IMR-90 (cell line): ENCODE data around the gene FFAR2. TPM values are rescaled to one million over a fixed set of nuclear protein-coding genes. Genes with fewer than 3 reads are reported as not detected.

ENCODE experiments used
- ATAC-seq: fragments of 200-7000 bp; cut with Tn5 transposase; 2 replicates; pipeline ENCODE4 v1.9.1; 2020; ENCODE audit warnings: low read depth, mild to moderate bottlenecking, moderate library complexity
- BruUV-seq: library from RNA; stranded (reverse); fragments of 400-500 nt; replicated peaks from 2 replicates; lab custom pipeline; 2021; lab: Mats Ljungman, UMichigan
- CTCF ChIA-PET: fragments of 300-600 bp; formaldehyde crosslinking; extraction: SDS; loops from one replicate; lab custom pipeline; 2021; ENCODE audit warnings: antibody characterized with exemption; lab: Yijun Ruan, JAX
- POLR2A ChIA-PET: fragments of 300-600 bp; sonication (Branson Sonifier 250); formaldehyde crosslinking; loops from one replicate; lab custom pipeline; 2022; ENCODE audit warnings: antibody characterized with exemption; ENCODE audit not compliant: unreplicated experiment; lab: Charles Lee
- DNase-seq: peaks from one replicate; pipeline ENCODE4 v3.0.0; 2013
- H2AFZ ChIP-seq: replicated peaks from 2 replicates; pipeline ENCODE3; 2013; ENCODE audit warnings: low read length, mild to moderate bottlenecking; ENCODE audit not compliant: poor library complexity
- H2AK5ac ChIP-seq: 2 replicates; pipeline ENCODE4 v1.6.1; 2013; ENCODE audit warnings: low read depth, low read length, inconsistent platforms
- H2AK9ac ChIP-seq: replicated peaks from 2 replicates; pipeline ENCODE3; 2013; ENCODE audit warnings: mild to moderate bottlenecking, low read depth, low read length, moderate library complexity; ENCODE audit not compliant: poor library complexity
- H2BK120ac ChIP-seq: 2 replicates; pipeline ENCODE4 v1.6.1; 2013; ENCODE audit warnings: low read depth, low read length, inconsistent platforms
- H2BK15ac ChIP-seq: 3 replicates; pipeline ENCODE4 v1.6.1; 2013; ENCODE audit warnings: low read depth, low read length, inconsistent platforms
- H2BK20ac ChIP-seq: 2 replicates; pipeline ENCODE4 v1.6.1; 2013; ENCODE audit warnings: low read depth, mild to moderate bottlenecking, inconsistent platforms, low read length, moderate library complexity
- H2BK5ac ChIP-seq: 2 replicates; pipeline ENCODE4 v1.6.1; 2013; ENCODE audit warnings: mild to moderate bottlenecking, low read depth, low read length, inconsistent platforms; ENCODE audit not compliant: poor library complexity, severe bottlenecking
- H3K14ac ChIP-seq: replicated peaks from 2 replicates; pipeline ENCODE4 v1.6.1; 2013; ENCODE audit warnings: low read depth, low read length, inconsistent platforms
- H3K18ac ChIP-seq: 2 replicates; pipeline ENCODE4 v1.6.1; 2013; ENCODE audit warnings: low read depth, low read length, control low read depth
- H3K23ac ChIP-seq: 2 replicates; pipeline ENCODE4 v1.6.1; 2013; ENCODE audit warnings: low read depth, low read length, inconsistent platforms
- H3K27ac ChIP-seq: 2 replicates; pipeline ENCODE4 v1.5.1; 2013; ENCODE audit warnings: mild to moderate bottlenecking, control low read depth, low read length; ENCODE audit not compliant: insufficient read depth
- H3K27me3 ChIP-seq: 2 replicates; pipeline ENCODE4 v1.6.1; 2013; ENCODE audit warnings: low read length; ENCODE audit not compliant: control insufficient read depth, insufficient read depth
- H3K36me3 ChIP-seq: 2 replicates; pipeline ENCODE4 v1.6.1; 2013; ENCODE audit warnings: low read length, mixed read lengths; ENCODE audit not compliant: control insufficient read depth, insufficient read depth
- H3K4ac ChIP-seq: 2 replicates; pipeline ENCODE4 v1.6.1; 2013; ENCODE audit warnings: low read depth, low read length, inconsistent platforms
- H3K4me1 ChIP-seq: 2 replicates; pipeline ENCODE4 v1.6.1; 2013; ENCODE audit warnings: low read length, mixed read lengths; ENCODE audit not compliant: control insufficient read depth, insufficient read depth
- H3K4me2 ChIP-seq: 2 replicates; pipeline ENCODE4 v1.6.1; 2013; ENCODE audit warnings: low read depth, mild to moderate bottlenecking, control low read depth, low read length, moderate library complexity
- H3K4me3 ChIP-seq: 2 replicates; pipeline ENCODE4 v1.5.1; 2013; ENCODE audit warnings: low read depth, mild to moderate bottlenecking, control low read depth, low read length, moderate library complexity; ENCODE audit not compliant: insufficient read depth
- H3K56ac ChIP-seq: 2 replicates; pipeline ENCODE4 v1.6.1; 2013; ENCODE audit warnings: low read length, inconsistent platforms; ENCODE audit not compliant: insufficient read depth; ENCODE audit errors: extremely low read depth
- H3K79me1 ChIP-seq, 2 experiments: 2 replicates each; pipeline ENCODE4 v1.6.1; 2013; ENCODE audit warnings: low read length in 2 of 2, inconsistent platforms in 1 of 2, low read depth in 1 of 2
- H3K9ac ChIP-seq: 2 replicates; pipeline ENCODE4 v1.6.1; 2013; ENCODE audit warnings: low read depth, low read length, control low read depth
- H3K9me1 ChIP-seq: 2 replicates; pipeline ENCODE4 v1.6.1; 2013; ENCODE audit warnings: low read length, inconsistent platforms; ENCODE audit not compliant: insufficient read depth
- H3K9me3 ChIP-seq: 2 replicates; pipeline ENCODE4 v1.6.1; 2013; ENCODE audit warnings: low read length; ENCODE audit not compliant: control insufficient read depth, insufficient read depth
- H4K20me1 ChIP-seq: 2 replicates; pipeline ENCODE4 v1.6.1; 2013; ENCODE audit warnings: low read length, inconsistent platforms; ENCODE audit not compliant: insufficient read depth
- H4K5ac ChIP-seq: 2 replicates; pipeline ENCODE4 v1.6.1; 2013; ENCODE audit warnings: mild to moderate bottlenecking, low read depth, low read length, control low read depth
- H4K8ac ChIP-seq, 2 experiments: 2 replicates each; pipeline ENCODE4 v1.6.1; 2013; ENCODE audit warnings: low read depth in 2 of 2, low read length in 2 of 2, control low read depth in 1 of 2, inconsistent platforms in 1 of 2
- H4K91ac ChIP-seq: 2 replicates; pipeline ENCODE4 v1.6.1; 2013; ENCODE audit warnings: low read depth, low read length, inconsistent platforms; ENCODE audit not compliant: insufficient read depth
- BHLHE40 ChIP-seq: fragments of 150-350 bp; IDR thresholded peaks from 2 replicates; pipeline ENCODE4 v1.6.1; 2016; ENCODE audit warnings: mild to moderate bottlenecking, low read depth, low read length
- CEBPB ChIP-seq: IDR thresholded peaks from 2 replicates; pipeline ENCODE4 v1.6.1; 2012; ENCODE audit warnings: low read depth, low read length, improper control_type of control experiment
- CHD1 ChIP-seq: IDR thresholded peaks from 2 replicates; pipeline ENCODE4 v1.6.1; 2012; ENCODE audit warnings: low read depth, low read length, improper control_type of control experiment
- FOS ChIP-seq: fragments of 150-350 bp; IDR thresholded peaks from 2 replicates; pipeline ENCODE4 v1.6.1; 2016; ENCODE audit warnings: low read depth, low read length
- MAFK ChIP-seq: IDR thresholded peaks from 2 replicates; pipeline ENCODE4 v1.6.1; 2012; ENCODE audit warnings: low read depth, low read length, improper control_type of control experiment
- MAZ ChIP-seq: IDR thresholded peaks from 2 replicates; pipeline ENCODE4 v1.6.1; 2012; ENCODE audit warnings: low read depth, mild to moderate bottlenecking, low read length, improper control_type of control experiment, moderate library complexity, borderline replicate concordance
- MXI1 ChIP-seq: IDR thresholded peaks from 2 replicates; pipeline ENCODE4 v1.6.1; 2012; ENCODE audit warnings: low read depth, mild to moderate bottlenecking, low read length, moderate library complexity, borderline replicate concordance
- NFE2L2 ChIP-seq: fragments of 150-350 bp; IDR thresholded peaks from 2 replicates; pipeline ENCODE4 v1.6.1; 2016; ENCODE audit warnings: low read depth, mild to moderate bottlenecking, low read length
- RAD21 ChIP-seq: IDR thresholded peaks from 2 replicates; pipeline ENCODE4 v1.6.1; 2012; ENCODE audit warnings: low read length, improper control_type of control experiment
- RCOR1 ChIP-seq: IDR thresholded peaks from 2 replicates; pipeline ENCODE4 v1.6.1; 2012; ENCODE audit warnings: mild to moderate bottlenecking, low read length, improper control_type of control experiment; ENCODE audit not compliant: insufficient replicate concordance
- RFX5 ChIP-seq: IDR thresholded peaks from 2 replicates; pipeline ENCODE4 v1.8.0; 2012; ENCODE audit warnings: low read depth, mild to moderate bottlenecking, low read length, moderate library complexity
- SMC3 ChIP-seq: fragments of 150-350 bp; IDR thresholded peaks from 2 replicates; pipeline ENCODE4 v1.6.1; 2016; ENCODE audit warnings: low read depth, mild to moderate bottlenecking, antibody characterized with exemption, low read length, moderate library complexity
- WGBS, 2 experiments: methylation state at CpG; one replicate each; pipeline versions ENCODE4 v1.1.5 to v1.1.7; 2013; ENCODE audit warnings: missing lambda C conversion rate in 2 of 2; ENCODE audit not compliant: insufficient read length in 1 of 2; ENCODE audit errors: extremely low coverage in 2 of 2; 5-methylcytosine and 5-hydroxymethylcytosine counted together
- dilution Hi-C: fragments of 300-500 bp; cut with HindIII; formaldehyde crosslinking; loops from one replicate; pipeline ENCODE4 v1.14.3; 2018; ENCODE audit warnings: low sequenced_read_pairs; ENCODE audit not compliant: unreplicated experiment
- in situ Hi-C: fragments of 300-500 bp; cut with MboI; formaldehyde crosslinking; loops from 3 replicates; pipeline ENCODE4 v1.14.3; 2019; ENCODE audit warnings: low sequenced_read_pairs, inconsistent platforms, mixed read lengths
- intact Hi-C: fragments of 100-400 bp; cut with micrococcal nuclease; formaldehyde crosslinking; loops from 2 replicates; pipeline ENCODE4 v1.10.0; 2022
- polyA plus RNA-seq, 3 experiments: library from polyadenylated mRNA; depleted of rRNA; stranded (reverse); fragments of >200 nt; gene quantifications; 2 replicates each; pipeline ENCODE4 v1.2.3, GENCODE V29; 2012; ENCODE audit warnings: low replicate concordance in 1 of 3
- total RNA-seq: library from RNA; depleted of rRNA; stranded (reverse); fragments of >200 nt; gene quantifications from 2 replicates; pipeline ENCODE4 v1.2.3, GENCODE V29; 2012
- TF ChIP-seq, protein P1 (sequence below): fragments of 150-350 bp; IDR thresholded peaks from 2 replicates; pipeline ENCODE4 v1.6.1; 2017; ENCODE audit warnings: mild to moderate bottlenecking, antibody characterized with exemption, low read length, low read depth
- TF ChIP-seq, protein P2 (sequence below): fragments of 150-350 bp; IDR thresholded peaks from 2 replicates; pipeline ENCODE4 v1.6.1; 2016; ENCODE audit warnings: low read depth, mild to moderate bottlenecking, low read length, moderate library complexity, borderline replicate concordance

The FFAR2 gene
- total and polyA plus RNA-seq, 2 of the 4 experiments (the other 2 are of a cell fraction): not detected

DNA sequence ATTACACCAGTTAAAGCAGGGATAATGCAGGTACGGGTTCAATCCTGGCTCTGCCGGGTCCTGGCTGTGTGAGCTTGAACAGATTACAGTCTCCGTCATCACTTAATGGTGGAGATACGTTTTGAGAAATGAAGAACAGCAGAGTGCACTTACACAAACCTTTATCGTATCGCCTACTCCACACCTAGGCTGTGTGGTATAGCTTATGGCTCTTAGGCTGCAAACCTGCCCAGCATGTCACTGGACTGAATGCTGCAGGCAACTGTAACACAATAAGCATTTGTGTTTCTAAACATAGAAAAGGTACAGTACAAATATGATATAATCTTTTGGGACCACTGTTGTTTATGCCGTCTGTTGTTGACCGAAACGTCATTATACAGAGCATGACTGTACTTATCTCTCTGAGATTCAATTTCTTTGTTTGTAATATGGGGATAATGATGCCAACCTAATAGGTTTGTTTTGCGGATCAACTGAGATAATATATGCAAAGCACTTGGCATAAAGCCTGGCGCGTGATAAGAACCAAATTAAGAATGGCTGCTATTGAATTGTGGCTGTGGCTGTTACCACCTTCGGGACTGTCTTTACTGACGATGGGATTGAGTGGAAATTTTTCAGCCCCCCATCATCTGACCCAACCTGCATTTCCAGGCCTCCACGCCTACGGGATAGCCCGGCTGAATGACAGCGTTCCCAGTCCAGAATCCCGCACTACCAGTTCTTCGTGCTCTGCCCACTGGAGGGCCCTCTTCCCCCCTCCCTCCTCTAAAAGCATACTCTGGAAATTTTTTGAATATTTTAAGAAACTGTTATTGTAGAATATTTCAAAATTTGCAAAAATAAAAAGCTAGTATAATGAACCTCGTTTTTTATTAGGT lies 31.0 kb downstream of the FFAR2 start (continued):
- TF ChIP-seq NFE2L2: no peak

DNA sequence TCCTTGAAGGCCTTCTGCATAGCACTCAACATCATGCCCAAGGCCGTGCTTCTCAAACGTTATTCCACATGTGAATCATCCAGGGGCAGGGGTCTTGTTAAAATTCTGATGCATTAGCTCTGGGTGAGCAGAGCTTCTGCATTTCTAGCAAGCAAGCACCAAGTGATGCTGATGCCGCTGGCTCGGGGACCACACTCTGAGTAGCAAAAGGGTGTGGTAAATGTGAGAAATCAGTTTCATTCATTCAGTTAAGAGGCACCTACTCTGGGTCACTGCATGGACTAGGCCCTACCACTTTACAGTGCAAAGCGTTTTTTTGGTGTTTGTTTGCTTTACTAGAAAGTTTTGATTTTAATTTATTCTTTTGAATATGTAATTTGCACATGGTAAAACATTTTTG lies 35.0 kb downstream of the FFAR2 start:
- Histone ChIP-seq H3K18ac (no peak overlapping the region), H2AK9ac (no peak overlapping the region), H2BK5ac (no peak overlapping the region), H3K23ac (no peak overlapping the region), H3K9ac (no peak overlapping the region), H3K27ac (no peak overlapping the region), H3K4me2 (no peak overlapping the region), H2BK120ac (no peak overlapping the region), H2BK20ac (no peak overlapping the region), H3K79me1 (no peaks in the 10 kb centered on the region), H4K20me1 (no peaks in the 10 kb centered on the region), H3K27me3 (peaks cover 11% of the 10 kb centered on the region), H4K8ac (no peak overlapping the region), H4K91ac (no peak overlapping the region), H3K36me3 (no peaks in the 10 kb centered on the region), H3K9me3 (no peaks in the 10 kb centered on the region), H4K5ac (no peak overlapping the region), H3K56ac (no peak overlapping the region), H3K4ac (no peak overlapping the region), H3K9me1 (no peaks in the 10 kb centered on the region), H3K4me3 (no peak overlapping the region), H2AK5ac (no peak overlapping the region), H2AFZ (no peak overlapping the region), H3K4me1 (no peaks in the 10 kb centered on the region), H2BK15ac (no peak overlapping the region), H3K14ac (no peak overlapping the region)
- in situ Hi-C loops (no loop called here), intact Hi-C loops (no loop called here), dilution Hi-C loops (no loop called here)
- 100% methylated on average over 1 of the region's 5 CpGs; no CpG with 5 or more reads in 1 of the 2 experiments for WGBS, 2 experiments
- no peak for ATAC-seq
- ChIA-PET POLR2A (no interaction called here), CTCF (no interaction called here)
- no peak for DNase-seq
- no TSS peak for BruUV-seq
- TF ChIP-seq BHLHE40: no peak
- TF ChIP-seq, protein P1, sequence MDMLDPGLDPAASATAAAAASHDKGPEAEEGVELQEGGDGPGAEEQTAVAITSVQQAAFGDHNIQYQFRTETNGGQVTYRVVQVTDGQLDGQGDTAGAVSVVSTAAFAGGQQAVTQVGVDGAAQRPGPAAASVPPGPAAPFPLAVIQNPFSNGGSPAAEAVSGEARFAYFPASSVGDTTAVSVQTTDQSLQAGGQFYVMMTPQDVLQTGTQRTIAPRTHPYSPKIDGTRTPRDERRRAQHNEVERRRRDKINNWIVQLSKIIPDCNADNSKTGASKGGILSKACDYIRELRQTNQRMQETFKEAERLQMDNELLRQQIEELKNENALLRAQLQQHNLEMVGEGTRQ: no peak
- TF ChIP-seq MAFK: no peak
- no peak for TF ChIP-seq RCOR1
- TF ChIP-seq MXI1: no peak
- no peak for TF ChIP-seq RAD21
- TF ChIP-seq RFX5: no peak
- no peak for TF ChIP-seq FOS
- no peak for TF ChIP-seq CEBPB
- no peak for TF ChIP-seq CHD1
- TF ChIP-seq, protein P2, sequence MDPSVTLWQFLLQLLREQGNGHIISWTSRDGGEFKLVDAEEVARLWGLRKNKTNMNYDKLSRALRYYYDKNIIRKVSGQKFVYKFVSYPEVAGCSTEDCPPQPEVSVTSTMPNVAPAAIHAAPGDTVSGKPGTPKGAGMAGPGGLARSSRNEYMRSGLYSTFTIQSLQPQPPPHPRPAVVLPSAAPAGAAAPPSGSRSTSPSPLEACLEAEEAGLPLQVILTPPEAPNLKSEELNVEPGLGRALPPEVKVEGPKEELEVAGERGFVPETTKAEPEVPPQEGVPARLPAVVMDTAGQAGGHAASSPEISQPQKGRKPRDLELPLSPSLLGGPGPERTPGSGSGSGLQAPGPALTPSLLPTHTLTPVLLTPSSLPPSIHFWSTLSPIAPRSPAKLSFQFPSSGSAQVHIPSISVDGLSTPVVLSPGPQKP: no peak
- TF ChIP-seq SMC3: no peak
- TF ChIP-seq MAZ: no peak
